AG04449 (cell line): ENCODE results near the gene KIAA2012.

ENCODE experiments used
- CTCF ChIA-PET: fragments of 350-600 bp; formaldehyde crosslinking; extraction: SDS; loops from one replicate; lab custom pipeline; 2021; ENCODE audit warnings: antibody characterized with exemption; lab: Yijun Ruan, JAX
- POLR2A ChIA-PET: fragments of 400-600, 350-600 bp; formaldehyde crosslinking; extraction: SDS; loops from one replicate; lab custom pipeline; 2020; ENCODE audit warnings: antibody characterized with exemption, inconsistent platforms; lab: Yijun Ruan, JAX
- DNase-seq: peaks from one replicate; pipeline ENCODE4 v3.0.0-alpha.2; 2010; ENCODE audit warnings: low read depth, low spot score
- H3K4me3 ChIP-seq: 2 replicates; pipeline ENCODE4 v1.5.1; 2011; ENCODE audit warnings: low read depth, mild to moderate bottlenecking, control low read depth, low read length
- CTCF ChIP-seq: IDR thresholded peaks from one replicate; pipeline ENCODE4 v1.5.1; 2011; ENCODE audit warnings: mild to moderate bottlenecking, moderate library complexity, low read length, control low read depth, inconsistent platforms; ENCODE audit not compliant: insufficient read depth; ENCODE audit errors: missing control alignments

Gene KIAA2012

GRCh38 chr2:202035941-202036372 is 37.1 kb upstream of the KIAA2012 start:
- ChIA-PET CTCF (interaction anchor here (0.7 to 2.4 kb wide), 28 partner anchors 8 to 267 kb away, joined by 3 to 35 read pairs (median 4); no protein-coding TSS in a partner anchor), POLR2A (interaction anchor here (0.5 to 1.6 kb wide), 4 partner anchors 135 to 232 kb away, joined by 3 to 4 read pairs (median 4); no protein-coding TSS in a partner anchor)

DNA sequence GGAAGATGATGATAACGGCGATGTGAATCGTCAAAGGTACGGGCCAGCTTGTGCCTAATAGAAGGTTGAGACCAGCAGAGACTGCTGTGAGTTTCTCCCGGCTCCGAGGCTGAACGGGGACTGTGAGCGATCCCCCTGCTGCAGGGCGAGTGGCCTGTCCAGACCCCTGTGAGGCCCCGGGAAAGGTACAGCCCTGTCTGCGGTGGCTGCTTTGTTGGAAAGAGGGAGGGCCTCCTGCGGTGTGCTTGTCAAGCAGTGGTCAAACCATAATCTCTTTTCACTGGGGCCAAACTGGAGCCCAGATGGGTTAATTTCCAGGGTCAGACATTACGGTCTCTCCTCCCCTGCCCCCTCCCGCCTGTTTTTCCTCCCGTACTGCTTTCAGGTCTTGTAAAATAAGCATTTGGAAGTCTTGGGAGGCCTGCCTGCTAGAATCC is 36.4 kb upstream of the KIAA2012 start:
- no peak for TF ChIP-seq CTCF
- ChIA-PET POLR2A (interaction anchor here (1.2 to 1.6 kb wide), 3 partner anchors 134 to 233 kb away, joined by 3 to 4 read pairs (median 4); no protein-coding TSS in a partner anchor), CTCF (interaction anchor here (0.8 to 2.4 kb wide), 12 partner anchors 8 to 241 kb away, joined by 3 to 35 read pairs (median 9); no protein-coding TSS in a partner anchor)
- H3K4me3 ChIP-seq = peak overlapping the region; percentile 91
- DNase-seq = no peak

More at GRCh38 chr2:202035941-202036372, 37.1 kb upstream of the KIAA2012 start:
- DNase-seq = no peak
- no peak for TF ChIP-seq CTCF
- H3K4me3 ChIP-seq = peak overlapping the region; percentile 91

DNA sequence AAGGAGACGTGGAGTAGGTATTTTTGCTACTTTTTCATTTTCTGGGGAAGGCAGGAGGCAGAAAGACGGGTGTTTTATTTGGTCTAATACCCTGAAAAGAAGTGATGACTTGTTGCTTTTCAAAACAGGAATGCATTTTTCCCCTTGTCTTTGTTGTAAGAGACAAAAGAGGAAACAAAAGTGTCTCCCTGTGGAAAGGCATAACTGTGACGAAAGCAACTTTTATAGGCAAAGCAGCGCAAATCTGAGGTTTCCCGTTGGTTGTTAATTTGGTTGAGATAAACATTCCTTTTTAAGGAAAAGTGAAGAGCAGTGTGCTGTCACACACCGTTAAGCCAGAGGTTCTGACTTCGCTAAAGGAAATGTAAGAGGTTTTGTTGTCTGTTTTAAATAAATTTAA is 36.0 kb upstream of the KIAA2012 start:
- no peak for TF ChIP-seq CTCF
- POLR2A ChIA-PET = interaction anchor here (1.6 kb wide), 1 partner anchor 183 kb away, joined by 4 read pairs; no protein-coding TSS in a partner anchor
- H3K4me3 ChIP-seq = peak overlapping the region; percentile 91
- CTCF ChIA-PET = interaction anchor here (1.2 to 2.4 kb wide), 3 partner anchors 112 to 178 kb away, joined by 3 to 35 read pairs (median 32); no protein-coding TSS in a partner anchor
- DNase-seq = no peak

GRCh38 chr2:202038471-202039277 is 34.4 kb upstream of the KIAA2012 start:
- CTCF ChIA-PET = interaction anchor here (0.6 to 1.3 kb wide), 4 partner anchors 121 to 242 kb away, joined by 3 to 4 read pairs (median 4); no protein-coding TSS in a partner anchor
- H3K4me3 ChIP-seq = peak overlapping the region; percentile 91
- DNase-seq = no peak
- POLR2A ChIA-PET = interaction anchor here (1.4 kb wide), 1 partner anchor 179 kb away, joined by 9 read pairs; no protein-coding TSS in a partner anchor
- no peak for TF ChIP-seq CTCF

GRCh38 chr2:202039278-202040078 is 33.6 kb upstream of the KIAA2012 start:
- ChIA-PET CTCF (interaction anchor here (0.6 to 1.3 kb wide), 4 partner anchors 120 to 243 kb away, joined by 3 to 4 read pairs (median 4); no protein-coding TSS in a partner anchor), POLR2A (interaction anchor here (1.4 kb wide), 1 partner anchor 180 kb away, joined by 9 read pairs; no protein-coding TSS in a partner anchor)
- H3K4me3 ChIP-seq = peak overlapping the region; percentile 91
- TF ChIP-seq CTCF = no peak
- no peak for DNase-seq
